Activated CD4-positive, alpha-beta T cell treated with anti-CD3 and anti-CD28 coated beads for 24 hours (primary cell): Measurements from ENCODE around the gene OR1D5.
A peak's percentile ranks its signal among the peaks of the same experiment; 100 is the strongest.
"Not testable (repeated sequence)": the region's sequence is repeated elsewhere in the genome, so short reads cannot be mapped to it uniquely, and the experiment has no call there.

ENCODE experiments used
- DNase-seq, 2 donors: peaks; one replicate each; pipeline ENCODE4 v3.0.0-alpha.2; 2020; ENCODE audit warnings: low read depth in 2 of 2

The OR1D5 gene

DNA sequence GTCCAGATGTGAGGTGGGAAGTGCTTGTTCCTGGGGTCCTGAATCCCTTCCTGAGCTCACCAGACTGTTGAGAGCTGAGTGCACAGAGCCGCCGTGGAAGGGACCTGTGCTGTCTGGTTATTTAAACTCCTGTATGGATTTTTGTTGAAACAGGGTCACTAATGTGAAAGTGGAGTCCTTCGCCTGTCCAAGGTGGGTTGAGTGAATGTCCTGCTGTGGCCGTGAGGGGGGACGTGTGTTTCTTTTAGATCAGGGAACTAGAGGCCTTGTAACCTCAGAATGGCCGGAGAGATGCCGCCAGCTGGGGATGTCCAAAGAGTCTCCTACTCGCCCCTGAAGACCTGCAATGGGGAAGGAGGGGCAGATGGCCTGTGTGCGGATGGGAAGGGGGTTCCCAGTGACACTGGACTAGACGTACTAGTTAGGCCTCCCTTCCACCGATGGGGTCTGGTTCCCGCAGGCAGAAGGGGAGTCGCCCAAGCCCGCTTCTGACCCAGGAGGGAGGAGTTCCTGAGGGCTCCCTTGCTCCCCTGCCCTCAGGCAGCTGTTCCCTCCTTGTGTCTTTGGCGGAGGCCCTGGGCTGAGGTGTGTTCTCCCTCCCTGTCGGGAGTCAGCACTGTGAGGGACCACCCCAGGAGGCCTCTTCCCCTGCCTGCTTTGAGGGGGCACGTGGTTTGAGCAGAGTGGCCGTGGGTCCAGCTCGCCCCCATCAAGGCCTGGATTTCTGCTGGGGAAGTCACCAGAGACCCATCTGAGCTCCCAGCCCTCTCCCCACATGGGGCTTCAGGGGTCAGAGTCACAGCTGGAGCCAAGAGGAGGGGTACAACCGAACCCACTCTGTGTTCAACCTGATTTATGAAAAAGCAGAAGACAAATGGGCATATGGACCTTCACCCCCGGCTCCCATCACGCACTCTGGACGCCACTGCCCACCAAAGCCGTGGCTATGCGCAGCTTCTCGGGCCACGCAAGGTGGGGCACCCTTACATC is 30.9 kb downstream of the OR1D5 start:
- DNase-seq = no peak

DNA sequence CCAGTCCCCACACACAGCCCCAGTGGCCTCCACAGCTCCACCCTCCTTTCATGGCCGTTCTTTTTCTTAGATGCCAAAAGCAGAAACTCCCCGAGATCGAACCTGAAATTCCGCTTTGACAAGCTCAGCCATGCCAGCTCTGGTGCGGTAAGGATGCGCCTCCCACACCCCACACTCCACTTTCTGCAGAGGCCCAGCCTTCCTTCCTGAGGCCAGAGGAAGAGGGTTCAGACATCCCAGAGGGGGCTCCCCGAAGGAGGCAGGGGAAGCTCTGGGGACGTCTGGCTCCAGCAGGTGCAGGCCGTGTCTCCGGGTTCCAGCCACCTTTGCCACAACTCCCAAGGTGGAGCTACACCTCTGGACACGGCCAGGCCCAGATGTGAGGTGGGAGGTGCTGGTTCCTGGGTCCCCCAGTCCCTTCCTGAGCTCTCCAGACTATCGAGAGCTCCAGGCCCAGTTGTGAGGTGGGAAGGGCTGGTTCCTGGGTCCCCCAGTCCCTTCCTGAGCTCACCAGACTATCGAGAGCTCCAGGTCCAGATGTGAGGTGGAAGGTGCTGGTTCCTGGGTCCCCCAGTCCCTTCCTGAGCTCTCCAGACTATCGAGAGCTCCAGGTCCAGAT is 32.4 kb downstream of the OR1D5 start:
- DNase-seq = not testable (repeated sequence)

DNA sequence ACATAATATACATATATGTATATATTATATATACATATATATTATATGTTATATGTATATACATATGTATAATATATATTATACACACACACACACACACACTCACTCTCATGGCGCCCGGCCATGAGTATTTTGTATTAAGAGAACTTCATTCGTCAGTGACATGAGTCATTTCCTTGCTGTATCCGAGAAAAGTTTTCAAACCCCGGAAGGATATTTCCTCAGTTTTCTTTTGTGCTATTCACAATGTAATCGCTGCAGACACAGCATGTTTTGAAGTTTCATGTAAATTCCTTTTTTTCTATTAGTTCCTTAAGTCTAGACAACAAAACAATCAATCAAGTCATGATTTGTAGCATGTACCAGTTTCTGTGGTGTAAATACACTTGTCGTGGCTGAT is 33.3 kb downstream of the OR1D5 start:
- no peak for DNase-seq

DNA sequence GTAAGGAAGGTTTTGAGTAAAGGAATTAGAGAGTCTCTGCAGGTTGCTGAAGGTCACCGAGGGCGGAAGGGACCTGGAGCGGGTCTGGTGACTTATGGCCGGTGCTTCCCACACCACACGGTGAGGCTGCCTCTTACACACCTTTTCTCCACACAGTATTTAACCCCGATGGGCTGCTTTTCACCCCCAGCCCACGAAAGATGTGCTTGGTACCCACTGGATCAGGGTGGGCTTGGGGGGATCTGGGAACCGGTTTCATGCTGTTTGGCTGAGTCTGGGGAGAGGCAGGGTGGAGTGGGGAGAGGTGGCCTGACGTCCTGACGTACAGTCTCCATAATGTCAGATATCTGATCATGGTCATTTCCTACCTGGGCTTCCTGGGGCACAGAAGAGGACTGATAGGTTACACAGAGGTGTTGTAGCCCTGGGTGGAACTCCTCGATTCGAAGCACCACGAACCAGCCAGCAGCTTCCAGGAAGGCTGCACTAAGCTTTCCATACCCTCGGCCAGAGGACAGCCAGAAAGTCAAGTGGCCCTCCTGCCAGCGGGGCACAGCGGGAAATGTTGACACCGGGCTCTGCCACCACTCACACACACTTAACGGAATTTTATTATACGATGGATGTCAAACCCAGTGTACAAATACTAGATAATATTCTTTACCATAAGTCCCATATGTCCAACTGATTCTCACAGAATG is 34.0 kb downstream of the OR1D5 start:
- DNase-seq = no peak

DNA sequence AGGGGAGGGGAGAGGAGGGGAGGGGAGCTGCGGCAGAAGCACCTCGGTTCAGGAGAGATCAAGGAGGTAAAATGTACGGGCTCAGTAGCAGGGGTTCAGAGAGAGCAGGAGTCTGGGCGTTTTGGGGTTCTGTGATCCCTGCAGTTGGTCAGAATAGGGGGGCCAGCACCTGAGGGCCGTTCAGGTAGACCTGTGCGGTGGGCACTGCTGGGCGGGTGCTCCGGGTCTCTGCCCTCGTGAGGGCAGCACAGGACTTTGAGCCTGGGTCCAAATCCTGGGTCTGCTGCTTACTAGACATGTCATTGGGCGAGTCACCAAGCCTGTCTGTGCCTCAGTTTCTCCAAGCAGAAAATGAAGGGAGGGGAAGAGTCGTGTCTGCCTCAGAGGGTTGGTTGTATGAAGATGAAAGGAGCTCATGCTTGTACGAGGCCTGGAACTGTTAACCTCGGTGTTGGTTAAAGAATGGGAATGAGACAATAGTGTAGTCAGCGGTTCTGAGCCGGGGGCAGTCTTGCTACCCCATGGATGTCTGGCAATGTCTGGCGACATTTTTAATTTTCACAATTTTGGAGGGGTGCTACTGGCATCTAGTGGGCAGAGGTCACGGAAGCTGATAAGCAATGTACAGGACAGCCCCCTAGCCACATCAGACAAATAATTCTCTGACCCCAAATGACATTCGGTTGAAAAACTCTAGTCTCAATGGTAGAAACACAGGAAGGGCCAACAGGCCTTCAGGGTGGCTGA is 35.4 kb downstream of the OR1D5 start:
- no peak for DNase-seq

DNA sequence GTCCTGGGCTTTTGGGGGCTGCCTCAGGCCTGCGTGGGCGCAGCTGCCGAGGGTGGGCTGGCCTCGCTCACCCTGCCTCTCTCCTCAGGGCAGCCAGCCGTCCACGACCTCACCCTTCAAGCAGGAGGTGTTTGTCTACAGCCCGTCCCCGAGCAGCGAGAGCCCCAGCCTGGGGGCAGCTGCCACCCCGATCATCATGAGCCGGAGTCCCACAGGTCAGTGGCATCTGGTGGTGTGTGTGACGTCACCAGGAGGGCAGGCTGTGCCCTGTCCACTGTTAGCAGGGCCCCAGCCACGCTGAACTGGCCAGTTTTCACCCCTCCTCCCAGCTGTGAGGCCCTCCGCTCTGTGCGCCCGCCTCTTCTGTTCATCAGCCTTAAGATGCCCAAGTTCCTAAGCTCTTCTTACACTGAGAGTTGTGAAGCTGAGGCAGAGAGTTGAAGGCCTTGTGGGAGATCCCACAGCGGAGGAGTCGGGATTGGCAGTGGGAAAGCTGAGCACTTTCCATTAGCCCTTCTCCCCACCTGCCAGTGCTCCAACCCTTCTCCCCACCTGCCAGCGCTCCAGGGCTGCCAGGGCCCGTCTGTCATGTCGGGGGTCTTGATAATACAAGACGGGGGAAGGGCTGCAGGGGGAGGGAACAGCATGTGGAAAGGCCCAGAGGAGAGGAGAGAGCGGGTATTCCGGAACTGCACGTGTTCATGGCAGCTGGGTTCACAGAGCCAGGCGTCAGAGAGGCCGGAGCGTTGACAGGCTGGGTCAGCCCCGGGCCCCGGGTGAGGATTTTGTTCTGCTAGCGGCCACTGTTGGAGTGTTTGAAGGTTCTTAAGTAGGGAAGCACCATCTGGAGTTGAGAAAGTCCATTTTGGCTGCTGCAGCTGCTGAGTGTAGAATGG is 36.3 kb downstream of the OR1D5 start:
- DNase-seq = no peak

DNA sequence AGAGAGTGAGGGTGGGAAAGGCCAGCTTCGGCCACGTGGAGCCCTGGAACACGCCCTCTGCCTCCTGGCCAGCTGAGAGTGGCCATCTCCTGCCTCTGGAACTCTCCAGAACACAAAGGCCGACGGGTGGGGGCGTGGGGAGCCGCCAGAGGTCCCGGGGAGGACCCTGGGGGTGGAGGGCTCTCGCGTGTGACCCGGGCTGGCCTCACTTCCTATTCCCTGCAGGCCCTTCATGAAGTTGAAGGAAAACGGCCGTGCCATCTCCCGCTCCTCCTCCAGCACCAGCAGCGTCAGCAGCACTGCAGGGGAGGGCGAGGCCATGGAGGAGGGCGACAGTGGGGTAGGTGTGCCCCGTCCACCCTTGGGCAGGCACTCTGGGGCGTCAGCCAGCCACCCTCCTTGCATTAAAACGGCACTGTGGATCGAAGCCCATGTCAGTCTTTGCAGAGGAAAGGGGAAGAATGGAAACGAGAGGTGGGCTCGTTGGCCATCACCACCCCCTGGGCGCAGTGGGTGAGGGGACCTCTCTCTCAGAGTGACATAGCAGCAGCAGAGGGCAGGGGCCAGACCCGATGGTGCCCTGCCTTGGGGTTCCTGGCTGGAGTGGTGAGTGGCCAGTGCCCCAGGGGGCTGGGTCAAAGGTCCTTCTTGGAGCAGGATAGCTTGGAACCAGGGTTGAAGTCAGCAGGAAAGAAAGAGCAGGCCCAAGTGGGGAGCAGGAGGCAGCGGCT is 37.1 kb downstream of the OR1D5 start:
- DNase-seq = no peak

DNA sequence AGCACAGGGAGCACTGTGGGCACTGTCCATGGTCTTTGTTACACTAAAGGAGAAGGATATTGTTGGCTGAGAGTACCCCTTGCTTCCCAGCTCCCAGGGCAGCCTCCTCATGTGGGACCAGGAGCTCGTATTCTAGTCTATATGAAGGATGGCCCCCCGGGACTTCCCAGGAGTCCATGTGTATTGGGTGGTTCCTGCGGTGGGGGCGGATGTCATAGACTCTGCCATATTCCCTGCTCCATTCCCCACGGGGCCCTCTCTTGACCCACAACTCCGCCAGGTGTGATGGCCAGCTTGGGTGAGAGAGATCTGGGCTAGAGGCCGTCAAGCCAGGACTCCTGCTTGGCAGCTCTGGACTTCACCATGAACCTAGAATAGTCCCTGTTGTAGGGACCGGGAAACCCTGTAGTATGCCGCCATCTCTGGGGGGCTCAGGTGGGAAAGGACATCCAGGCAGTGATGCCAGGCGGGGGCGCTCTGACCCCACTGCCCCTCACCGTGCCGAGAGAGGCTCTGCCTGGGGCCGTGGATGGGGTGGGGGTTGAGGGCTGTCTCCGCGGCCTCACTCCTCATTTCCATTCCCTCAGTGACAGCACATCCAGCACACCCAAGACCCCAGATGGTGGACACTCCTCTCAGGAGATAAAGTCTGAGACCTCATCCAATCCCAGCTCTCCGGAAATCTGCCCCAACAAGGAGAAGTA is 37.8 kb downstream of the OR1D5 start:
- no peak for DNase-seq

DNA sequence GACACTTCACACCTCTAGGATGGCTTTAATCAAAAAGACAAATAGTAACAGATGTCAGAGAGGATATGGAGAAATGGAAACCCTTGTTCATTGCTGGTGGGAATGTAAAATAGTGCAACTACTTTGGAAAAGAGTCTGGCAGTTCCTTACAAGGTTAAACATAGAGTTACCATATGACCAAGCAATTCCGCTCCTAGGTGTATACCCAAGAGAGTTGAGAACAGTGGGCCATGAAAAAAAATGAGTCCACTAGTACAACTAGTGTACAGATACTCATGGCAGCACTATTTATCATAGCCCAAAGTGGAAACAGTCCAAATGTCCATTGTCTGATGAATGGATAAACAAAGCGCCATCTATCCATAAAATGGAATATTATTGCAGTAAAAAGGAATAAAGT is 39.1 kb downstream of the OR1D5 start:
- no peak for DNase-seq

DNA sequence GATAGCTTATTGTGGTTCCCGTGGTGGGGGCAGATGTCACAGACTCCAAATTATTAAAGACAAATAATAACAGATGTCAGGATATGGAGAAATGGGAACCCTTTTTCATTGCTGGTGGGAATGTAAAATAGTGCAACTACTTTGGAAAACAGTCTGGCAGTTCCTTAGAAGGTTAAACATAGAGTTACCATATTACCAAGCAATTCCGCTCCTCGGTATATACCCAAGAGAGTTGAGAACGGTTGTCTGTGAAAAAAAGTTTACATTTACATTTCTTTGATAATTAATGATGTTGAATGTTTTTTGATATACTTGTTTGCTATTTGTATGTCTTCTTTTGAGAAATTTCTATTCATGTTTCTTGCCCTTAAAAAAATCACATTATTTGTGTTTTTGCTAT is 41.2 kb downstream of the OR1D5 start:
- no peak for DNase-seq

DNA sequence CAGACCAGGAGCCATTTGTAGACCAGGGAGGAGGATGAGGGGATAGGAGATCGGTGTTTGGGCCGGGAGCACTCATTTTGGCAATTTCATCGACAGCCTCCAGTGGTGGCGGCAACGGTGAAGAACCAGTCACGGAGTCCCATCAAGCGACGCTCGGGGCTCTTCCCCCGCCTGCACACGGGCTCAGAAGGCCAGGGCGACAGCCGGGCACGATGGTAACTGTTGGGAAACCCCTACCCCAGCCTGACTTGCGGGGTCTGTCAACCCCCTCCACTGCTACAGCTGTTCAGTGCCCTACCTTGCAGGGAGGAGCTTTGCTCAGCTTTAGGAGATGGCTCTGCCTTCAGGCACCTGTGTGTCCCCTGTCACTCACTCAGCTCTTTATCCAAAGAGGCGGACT is 43.0 kb downstream of the OR1D5 start:
- no peak for DNase-seq

DNA sequence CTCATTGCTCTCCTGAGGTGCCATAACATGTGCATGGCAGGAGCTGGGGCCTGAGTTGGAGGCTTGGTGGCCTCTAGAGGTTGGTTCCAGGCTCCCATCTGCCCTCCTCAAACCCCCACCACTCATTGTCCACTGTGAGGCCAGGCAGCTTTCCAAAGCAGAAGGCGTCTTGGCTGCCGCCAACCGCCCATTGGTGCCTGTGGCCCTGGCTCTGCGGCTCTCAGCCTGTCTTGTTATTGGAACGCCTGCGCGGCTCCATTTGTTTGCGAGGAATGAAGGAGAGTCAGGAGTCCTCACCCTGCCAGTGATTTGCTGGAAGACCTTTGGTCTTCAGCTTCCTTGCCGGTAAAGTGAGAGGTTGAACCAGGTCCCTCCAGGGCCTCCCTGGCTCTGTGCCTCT is 43.6 kb downstream of the OR1D5 start:
- no peak for DNase-seq

DNA sequence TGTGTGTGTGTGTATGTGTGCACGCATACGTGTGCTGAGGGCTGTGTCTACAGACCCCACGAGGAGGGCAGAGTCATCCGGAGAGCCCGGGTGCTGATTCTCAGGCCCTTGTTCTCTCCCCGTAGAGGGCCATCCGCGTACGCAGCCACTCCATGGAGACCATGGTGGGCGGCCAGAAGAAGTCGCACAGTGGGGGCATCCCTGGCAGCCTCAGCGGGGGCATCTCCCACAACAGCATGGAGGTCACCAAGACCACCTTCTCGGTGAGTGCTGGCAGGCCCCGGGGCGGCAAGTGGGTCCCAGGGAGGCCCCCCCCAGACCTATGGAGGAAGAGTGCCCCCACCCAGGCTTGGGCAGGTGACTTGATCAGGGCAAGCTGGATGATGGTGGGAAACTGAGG is 45.5 kb downstream of the OR1D5 start:
- no peak for DNase-seq

DNA sequence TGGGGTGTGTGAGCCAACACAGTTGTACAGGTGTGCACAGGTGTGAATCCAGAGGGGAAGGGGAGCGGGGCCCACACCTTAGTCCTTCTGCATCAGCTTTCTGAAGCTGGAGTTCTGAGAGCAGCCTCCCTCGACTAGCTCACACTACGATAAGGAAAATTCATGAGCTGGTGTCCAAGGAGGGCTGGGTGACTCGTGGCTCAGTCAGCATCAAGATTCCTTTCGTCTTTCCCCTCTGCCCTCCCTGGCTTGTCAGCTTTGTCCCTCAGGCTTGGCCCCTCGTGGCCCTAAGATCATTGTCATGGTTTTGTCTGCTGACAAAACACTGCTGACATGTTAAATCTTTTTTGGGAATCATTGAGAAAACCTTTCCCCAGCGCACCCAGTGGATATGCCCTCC is 47.5 kb downstream of the OR1D5 start:
- DNase-seq = no peak

DNA sequence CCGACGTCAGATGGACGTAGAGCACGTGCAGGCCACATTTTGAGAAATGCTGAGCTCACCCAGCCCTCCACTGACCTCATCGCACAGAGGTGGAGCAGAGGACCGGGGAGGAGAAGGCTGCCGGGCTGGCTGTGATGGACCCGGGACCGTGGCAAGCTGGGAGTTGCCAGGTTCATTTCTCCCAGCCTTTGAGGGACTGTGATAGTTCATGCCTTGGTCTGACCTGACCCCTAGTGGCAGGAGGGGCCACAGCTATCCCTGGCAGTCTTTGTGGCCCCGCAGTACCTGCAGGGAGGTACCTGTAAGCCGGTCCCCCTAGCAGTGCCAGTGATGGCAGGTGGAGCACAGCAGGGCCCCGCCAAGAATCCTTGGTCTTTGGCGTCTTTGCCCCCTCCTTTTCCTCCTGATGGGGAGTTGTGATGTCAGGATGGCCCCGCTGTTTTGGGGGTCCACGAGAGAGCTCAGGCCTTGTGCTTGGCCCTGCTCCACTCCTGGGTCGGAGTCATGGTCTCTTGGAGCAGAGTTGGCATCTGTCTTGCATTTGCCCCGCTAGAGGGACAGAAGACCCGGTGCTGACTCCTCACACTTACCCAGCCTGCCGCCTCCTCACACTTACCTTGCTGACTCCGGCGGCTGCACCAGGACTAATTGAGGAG is 50.4 kb downstream of the OR1D5 start:
- peak; percentile 44 to 46 for DNase-seq
